K562 (cell line): ENCODE data around the gene ARHGAP25. TPM values are rescaled to one million over a fixed set of nuclear protein-coding genes. Genes with fewer than 3 reads are reported as not detected.
A peak's percentile ranks its signal among the peaks of the same experiment; 100 is the strongest.

Experiments
- BCL6 ChIP-seq: fragments of 250-450 bp; sonication (Bioruptor Pico); IDR thresholded peaks from 2 replicates; pipeline ENCODE4 v1.4.0; 2020
- CHCHD3 ChIP-seq: fragments of 250-450 bp; sonication (Bioruptor Pico); IDR thresholded peaks from 2 replicates; pipeline ENCODE4 v2.1.2; 2022; ENCODE audit warnings: mild to moderate bottlenecking
- COPS2 ChIP-seq: fragments of 450-650 bp; conservative IDR thresholded peaks from 2 replicates; pipeline ENCODE4 v1.6.1; 2016; ENCODE audit warnings: mild to moderate bottlenecking, moderate library complexity
- CTCF ChIP-seq, 3 experiments: IDR thresholded peaks in 2 of 3; conservative IDR thresholded peaks in 1 of 3; 2 replicates each; pipeline ENCODE4 v1.5.1; 2011 to 2012; ENCODE audit warnings: low read length in 3 of 3, mild to moderate bottlenecking in 3 of 3, control low read depth in 2 of 3, improper control_type of control experiment in 1 of 3, inconsistent platforms in 1 of 3, low read depth in 1 of 3, mixed read lengths in 1 of 3, moderate library complexity in 1 of 3; ENCODE audit not compliant: insufficient read depth in 2 of 3
- ILF3 ChIP-seq: fragments of 450-650 bp; IDR thresholded peaks from 2 replicates; pipeline ENCODE4 v1.6.1; 2018; ENCODE audit warnings: antibody characterized with exemption, mild to moderate bottlenecking, moderate library complexity, borderline replicate concordance
- KAT7 ChIP-seq: sonication (generic); formaldehyde crosslinking; IDR thresholded peaks from 2 replicates; pipeline ENCODE4 v1.8.0; 2022; ENCODE audit warnings: missing genetic modification reagents, mild to moderate bottlenecking, borderline replicate concordance
- KHSRP ChIP-seq: fragments of 450-650 bp; IDR thresholded peaks from 2 replicates; pipeline ENCODE4 v1.6.1; 2017
- NFRKB ChIP-seq: fragments of 450-650 bp; IDR thresholded peaks from 2 replicates; pipeline ENCODE4 v1.6.1; 2016; ENCODE audit warnings: low read depth
- SMAD3 ChIP-seq: fragments of 450-650 bp; formaldehyde crosslinking; conservative IDR thresholded peaks from 2 replicates; pipeline ENCODE4 v1.4.0; 2020; ENCODE audit warnings: mild to moderate bottlenecking
- SMARCA5 ChIP-seq: fragments of 450-650 bp; IDR thresholded peaks from 2 replicates; pipeline ENCODE4 v1.6.1; 2016
- TCF7L2 ChIP-seq: fragments of 150-350 bp; IDR thresholded peaks from 2 replicates; pipeline ENCODE4 v1.6.1; 2016; ENCODE audit warnings: low read depth, mild to moderate bottlenecking, low read length, moderate library complexity
- ZNF197 ChIP-seq: fragments of 200-800 bp; sonication (Bioruptor generic); IDR thresholded peaks from 2 replicates; pipeline ENCODE4 v1.6.1; 2016; ENCODE audit warnings: low read depth, missing genetic modification characterization, missing compliant biosample characterization
- ZNF282 ChIP-seq: sonication (generic); formaldehyde crosslinking; IDR thresholded peaks from 2 replicates; pipeline ENCODE4 v1.8.1; 2023; ENCODE audit warnings: missing genetic modification reagents
- ZSCAN32 ChIP-seq: fragments of 450-650 bp; formaldehyde crosslinking; IDR thresholded peaks from 2 replicates; pipeline ENCODE4 v1.4.0; 2020; ENCODE audit warnings: mild to moderate bottlenecking, moderate library complexity
- polyA plus RNA-seq, 8 experiments: library from polyadenylated mRNA; depleted of rRNA in 4 of 8; stranded (reverse) in 5 of 8; unstranded in 3 of 8; fragments of >200 nt; fragmentation: Nextera tagmentation in 2 of 8; fragmentation: Illumina TruSeq in 1 of 8; extraction: Ambion mirVana in 2 of 8; extraction: Trizol in 1 of 8; gene quantifications; 2 replicates each; pipeline versions ENCODE4 v1.2.1 to v1.2.3, GENCODE V29; 2011 to 2014; ENCODE audit warnings: inconsistent platforms in 1 of 8, missing spikeins in 1 of 8
- total RNA-seq, 7 experiments: library from RNA; depleted of rRNA in 6 of 7; stranded (reverse); fragments of >200 nt in 6 of 7; fragmentation: Illumina TruSeq in 2 of 7; extraction: Trizol in 2 of 7; gene quantifications; 2 replicates each; pipeline versions ENCODE4 v1.2.1 to v1.2.3, GENCODE V29; 2011 to 2021; ENCODE audit warnings: low replicate concordance in 1 of 7

Gene ARHGAP25
- total and polyA plus RNA-seq, 9 of the 15 experiments (the other 6 are each of a cell fraction or from before 2014, with no cell fraction given), result 4.9 to 14.8 (median 10.7) TPM

GRCh38 chr2:68776124-68776523, 41.5 kb downstream of the ARHGAP25 start (continued):
- TF ChIP-seq KAT7, result no peak
- TF ChIP-seq CHCHD3, result no peak
- no peak for TF ChIP-seq ILF3
- TF ChIP-seq BCL6 (CRISPR knock-in tag), result no peak
- TF ChIP-seq NFRKB, result no peak
- TF ChIP-seq KHSRP, result no peak
- no peak for TF ChIP-seq TCF7L2
- TF ChIP-seq ZNF282, result no peak
- 0 out of 2 replicates have a peak, but pooled peaks have one; percentile 22 for TF ChIP-seq SMARCA5
- no peak for TF ChIP-seq ZNF197
- peak; percentile 27 to 53 (median 44); a peak in 4 of 6 replicates for TF ChIP-seq CTCF (IDR thresholded peaks at IDR 0.05 in 2 of 3, conservative IDR thresholded peaks at IDR 0.05 in 1 of 3; ENCODE audit: insufficient read depth in 2 of 3, low read depth in 1 of 3, low read length in 3 of 3)
- TF ChIP-seq ZSCAN32 (CRISPR knock-in tag), result no peak
- TF ChIP-seq COPS2, result no peak
- TF ChIP-seq SMAD3, result no peak
